Left lung (tissue), 14 donors: ENCODE measurements around the gene RUFY1. TPM values are rescaled to one million over a fixed set of nuclear protein-coding genes. Genes with fewer than 3 reads are reported as not detected.
"Not testable (repeated sequence)": the region's sequence is repeated elsewhere in the genome, so short reads cannot be mapped to it uniquely, and the experiment has no call there.

Experiments
- ATAC-seq: fragments of 200-7000 bp; cut with Tn5 transposase; one replicate; pipeline ENCODE4 v1.9.1; 2020; ENCODE audit warnings: moderate library complexity
- DNase-seq, 4 donors: peaks; one replicate each; pipeline ENCODE4 v3.0.0-alpha.2; 2013 to 2020
- H3K27ac ChIP-seq, 2 donors: fragments of 200-600 bp; sonication (generic) in 1 of 2; one replicate each; pipeline versions ENCODE4 v1.5.0 to v1.8.0; 2020 to 2021
- H3K27me3 ChIP-seq, 2 donors: fragments of 200-600 bp; sonication (generic) in 1 of 2; one replicate each; pipeline versions ENCODE4 v1.5.0 to v1.8.0; 2020 to 2021
- H3K36me3 ChIP-seq, 2 donors: fragments of 200-600 bp; sonication (generic) in 1 of 2; one replicate each; pipeline versions ENCODE4 v1.5.0 to v1.8.0; 2020 to 2021
- H3K4me1 ChIP-seq, 2 donors: fragments of 200-600 bp; one replicate each; pipeline ENCODE4 v1.8.0; 2021
- H3K4me3 ChIP-seq, 2 donors: fragments of 200-600 bp; sonication (generic) in 1 of 2; one replicate each; pipeline versions ENCODE4 v1.5.0 to v1.8.0; 2020 to 2021; ENCODE audit warnings: mild to moderate bottlenecking in 1 of 2
- H3K9me3 ChIP-seq, 2 donors: fragments of 200-600 bp; sonication (generic) in 1 of 2; one replicate each; pipeline versions ENCODE4 v1.5.0 to v1.8.0; 2020 to 2021
- CTCF ChIP-seq, 2 donors: fragments of 200-600 bp; sonication (generic) in 1 of 2; IDR thresholded peaks; one replicate each; pipeline versions ENCODE4 v1.5.0 to v1.8.0; 2021; ENCODE audit warnings: antibody characterized with exemption in 2 of 2
- intact Hi-C, 2 donors: fragments of 100-400 bp; cut with DNase I; formaldehyde crosslinking; loops; one replicate each; pipeline versions ENCODE4 v1.11.2 to v1.14.2; 2022
- long read RNA-seq, 12 donors: library from polyadenylated mRNA in 2 of 12; unstranded in 2 of 12; transcript quantifications; one replicate each; pipeline ENCODE4 v2.0.0 and lab custom pipeline, GENCODE V29; 2019 to 2026
- polyA plus RNA-seq, 6 donors: library from polyadenylated mRNA; unstranded; fragments of 120-200 nt; gene quantifications; one replicate each; pipeline ENCODE4 v1.2.1, GENCODE V29; 2013; ENCODE audit not compliant: insufficient read length in 6 of 6
- total RNA-seq, 2 donors: library from RNA; stranded (reverse); fragmentation: NEBNext Ultra II Directional; extraction: Animal tissue kit (Norgen Biotek cat#: 25700); gene quantifications; one replicate each; pipeline ENCODE4 v1.2.1, GENCODE V29; 2021
- donor health status: DM: no; HTN: yes; CAD: no.
- donor health status: DM: no; HTN: no; CAD: no.

RUFY1 gene
- 10 to 100 TPM; 47.9 to 60.4 TPM for total RNA-seq
- 10 to 100 TPM; 70.1 to 84.9 (median 79.3) TPM for polyA plus RNA-seq
- long read RNA-seq, donor 1, transcript RUFY1-201 (18 exons, 2,646 nt), result major isoform, 6 of 488 reads
- long read RNA-seq, donor 1, partial matches to known transcripts, result 453 of 488 reads
- long read RNA-seq, donor 1, other reads (novel, unspliced or antisense), result 22 of 488 reads
- long read RNA-seq, donor 2, partial matches to known transcripts, result 486 of 492 reads
- long read RNA-seq, donor 2, other reads (novel, unspliced or antisense), result 0 of 492 reads
- long read RNA-seq, donor 3, partial matches to known transcripts, result 155 of 165 reads
- long read RNA-seq, donor 3, other reads (novel, unspliced or antisense), result 6 of 165 reads
- long read RNA-seq, donor 4, partial matches to known transcripts, result 9 of 13 reads
- long read RNA-seq, donor 4, other reads (novel, unspliced or antisense), result 3 of 13 reads
- long read RNA-seq, donor 5, partial matches to known transcripts, result 246 of 277 reads
- long read RNA-seq, donor 5, other reads (novel, unspliced or antisense), result 27 of 277 reads
- long read RNA-seq, donor 6, partial matches to known transcripts, result 151 of 171 reads
- long read RNA-seq, donor 6, other reads (novel, unspliced or antisense), result 13 of 171 reads
- long read RNA-seq, donor 7, partial matches to known transcripts, result 71 of 103 reads
- long read RNA-seq, donor 7, other reads (novel, unspliced or antisense), result 22 of 103 reads
- long read RNA-seq, donor 8, partial matches to known transcripts, result 269 of 299 reads
- long read RNA-seq, donor 8, other reads (novel, unspliced or antisense), result 26 of 299 reads
- long read RNA-seq, donor 9, result 0 reads
- long read RNA-seq, donor 10, partial matches to known transcripts, result 1 of 9 reads
- long read RNA-seq, donor 10, other reads (novel, unspliced or antisense), result 4 of 9 reads
- long read RNA-seq, donor 11, partial matches to known transcripts, result 170 of 185 reads
- long read RNA-seq, donor 11, other reads (novel, unspliced or antisense), result 11 of 185 reads
- long read RNA-seq, donor 12, partial matches to known transcripts, result 318 of 337 reads
- long read RNA-seq, donor 12, other reads (novel, unspliced or antisense), result 13 of 337 reads

- intact Hi-C loops, result no loop called here
- Histone ChIP-seq H3K27me3 (no peaks in the 10 kb centered on the region), H3K4me1 (peaks cover 5 to 38% of the 10 kb centered on the region in 2 donors), H3K36me3 (no peaks in the 10 kb centered on the region), H3K4me3 (peak within 1 kb of the TSS; percentile 85 to 86), H3K9me3 (no peaks in the 10 kb centered on the region), H3K27ac (peak within 1 kb of the TSS; percentile 96 to 98)
- no peak for TF ChIP-seq CTCF (IDR thresholded peaks at IDR 0.05)
- ATAC-seq, result peak; percentile 93
- peak; percentile 84 to 96 (median 87) for DNase-seq
Observed at GRCh38 chr5:179550511-179551342, at the start of gene RUFY1. Gene RUFY1 (plus strand): TSS chr5:179550554. CDS start chr5:179550570, 16 bp downstream.

GRCh38 chr5:179501997-179502396 is 48.4 kb upstream of the RUFY1 start:
- H3K27ac ChIP-seq, H3K4me1 ChIP-seq, ATAC-seq, H3K4me3 ChIP-seq, DNase-seq, H3K36me3 ChIP-seq, H3K9me3 ChIP-seq, intact Hi-C loops: not testable (repeated sequence)
- peaks cover 0 to 11% of the 10 kb centered on the region in 2 donors for H3K27me3 ChIP-seq

DNA sequence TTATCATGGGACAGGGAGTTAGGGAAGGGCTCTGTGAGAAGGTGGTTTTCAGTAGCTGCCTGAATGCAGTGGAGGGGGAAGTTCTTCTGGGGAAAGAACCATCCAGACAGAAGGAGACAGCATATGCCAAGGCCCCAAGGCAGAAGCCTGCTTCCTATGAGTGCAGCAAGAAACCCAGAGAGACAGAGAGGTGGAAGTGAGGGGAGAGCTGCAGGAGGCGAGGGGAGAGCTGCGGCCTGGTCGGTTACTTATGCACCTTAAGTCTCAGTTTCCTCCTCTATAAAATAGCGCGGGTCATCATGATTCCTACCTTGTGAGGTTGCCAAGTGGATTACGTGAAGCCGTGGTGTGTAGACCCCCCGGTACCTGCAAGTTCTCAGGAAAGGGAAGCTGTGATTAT is 47.9 kb upstream of the RUFY1 start:
- ATAC-seq, result not testable (repeated sequence)

DNA sequence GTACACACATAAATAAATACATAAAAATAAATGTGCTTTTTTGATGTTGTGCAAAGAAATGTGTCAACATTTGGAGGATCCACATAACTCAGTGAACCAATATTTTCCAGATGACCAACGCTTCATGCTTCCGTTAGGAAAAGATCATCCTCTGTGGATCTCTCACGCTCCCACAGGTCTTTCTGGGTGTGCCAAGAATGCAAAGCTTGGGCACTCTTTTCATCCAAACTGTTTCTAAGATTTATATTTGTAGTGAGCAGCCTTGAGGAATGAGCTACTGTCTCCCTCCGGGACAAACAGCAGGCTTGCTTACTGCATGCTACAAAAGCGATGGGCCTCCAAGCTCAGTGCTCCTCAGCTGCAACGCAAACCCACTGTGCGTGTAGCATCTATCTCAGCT is 46.2 kb upstream of the RUFY1 start:
- TF ChIP-seq CTCF (IDR thresholded peaks at IDR 0.05), result no peak
- Histone ChIP-seq H3K4me3 (no peak overlapping the region), H3K36me3 (no peaks in the 10 kb centered on the region), H3K9me3 (no peaks in the 10 kb centered on the region), H3K4me1 (peaks cover 0 to 2% of the 10 kb centered on the region in 2 donors), H3K27me3 (no peaks in the 10 kb centered on the region), H3K27ac (no peak overlapping the region)
- ATAC-seq (no peak), DNase-seq (no peak)
- intact Hi-C loops, result no loop called here

More for the DNA sequence above, 47.9 kb upstream of the RUFY1 start:
- intact Hi-C loops, H3K27me3 ChIP-seq, H3K4me1 ChIP-seq, H3K4me3 ChIP-seq, H3K27ac ChIP-seq, H3K36me3 ChIP-seq, DNase-seq, H3K9me3 ChIP-seq: not testable (repeated sequence)

DNA sequence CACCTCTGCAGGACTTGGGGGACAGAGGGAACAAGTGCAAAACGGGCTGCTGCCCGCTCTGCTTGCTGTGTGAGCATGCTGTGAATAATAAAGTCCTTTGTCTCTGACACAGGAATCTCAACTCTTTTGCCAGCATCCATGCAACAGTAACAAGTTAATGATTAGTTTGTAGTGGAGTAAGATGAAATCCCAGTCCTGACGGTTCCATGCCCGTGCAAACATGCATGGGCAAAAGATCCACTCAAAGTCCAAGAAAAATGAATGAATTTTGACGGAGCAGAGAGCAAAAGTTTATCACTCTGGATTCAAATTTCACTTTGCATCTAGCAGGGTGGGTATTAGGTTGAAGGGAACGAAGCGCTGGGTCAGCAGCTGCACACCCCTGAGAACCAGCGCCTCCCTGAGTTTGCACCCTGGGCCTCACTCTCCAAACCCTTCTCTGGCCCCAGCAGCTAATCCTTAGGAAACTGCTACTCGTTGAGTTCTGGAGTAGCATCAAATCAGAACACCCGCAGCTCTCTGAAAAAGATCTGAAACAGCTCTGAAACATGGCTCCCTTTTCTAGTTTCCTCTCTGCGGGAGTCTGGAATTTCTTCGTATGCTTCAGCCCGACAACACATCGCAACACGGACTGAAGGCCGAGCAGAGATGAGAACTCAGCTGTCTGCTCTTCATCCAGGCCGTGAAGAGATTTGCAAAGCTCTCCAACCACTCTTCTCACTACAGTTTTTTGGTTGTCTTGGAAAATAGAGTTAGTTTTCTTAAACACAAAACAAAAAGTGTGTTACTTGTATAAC is 45.6 kb upstream of the RUFY1 start:
- Histone ChIP-seq H3K4me3 (no peak overlapping the region), H3K27ac (no peak overlapping the region), H3K4me1 (peaks cover 0 to 7% of the 10 kb centered on the region in 2 donors), H3K9me3 (no peaks in the 10 kb centered on the region), H3K27me3 (no peaks in the 10 kb centered on the region), H3K36me3 (no peaks in the 10 kb centered on the region)
- DNase-seq, result no peak
- intact Hi-C loops, result no loop called here
- no peak for TF ChIP-seq CTCF (IDR thresholded peaks at IDR 0.05)
- no peak for ATAC-seq
